NB4 (cell line): ENCODE measurements around the gene SMAD5.

Experiments used
- POLR2A ChIP-seq: IDR thresholded peaks from 2 replicates; pipeline ENCODE4 v1.6.1; 2011; ENCODE audit warnings: mild to moderate bottlenecking; ENCODE audit not compliant: insufficient read length; ENCODE audit errors: extremely low read depth
- TF ChIP-seq, protein P1 (sequence below): IDR thresholded peaks from one replicate; pipeline ENCODE4 v1.5.1; 2012; ENCODE audit warnings: low read depth, low read length

- TF ChIP-seq POLR2A, result no peak
- TF ChIP-seq, protein P1, sequence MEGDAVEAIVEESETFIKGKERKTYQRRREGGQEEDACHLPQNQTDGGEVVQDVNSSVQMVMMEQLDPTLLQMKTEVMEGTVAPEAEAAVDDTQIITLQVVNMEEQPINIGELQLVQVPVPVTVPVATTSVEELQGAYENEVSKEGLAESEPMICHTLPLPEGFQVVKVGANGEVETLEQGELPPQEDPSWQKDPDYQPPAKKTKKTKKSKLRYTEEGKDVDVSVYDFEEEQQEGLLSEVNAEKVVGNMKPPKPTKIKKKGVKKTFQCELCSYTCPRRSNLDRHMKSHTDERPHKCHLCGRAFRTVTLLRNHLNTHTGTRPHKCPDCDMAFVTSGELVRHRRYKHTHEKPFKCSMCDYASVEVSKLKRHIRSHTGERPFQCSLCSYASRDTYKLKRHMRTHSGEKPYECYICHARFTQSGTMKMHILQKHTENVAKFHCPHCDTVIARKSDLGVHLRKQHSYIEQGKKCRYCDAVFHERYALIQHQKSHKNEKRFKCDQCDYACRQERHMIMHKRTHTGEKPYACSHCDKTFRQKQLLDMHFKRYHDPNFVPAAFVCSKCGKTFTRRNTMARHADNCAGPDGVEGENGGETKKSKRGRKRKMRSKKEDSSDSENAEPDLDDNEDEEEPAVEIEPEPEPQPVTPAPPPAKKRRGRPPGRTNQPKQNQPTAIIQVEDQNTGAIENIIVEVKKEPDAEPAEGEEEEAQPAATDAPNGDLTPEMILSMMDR, result no peak
Measured at GRCh38 chr5:136134653-136135052, 2.0 kb downstream of the SMAD5 start.
